ENCODE results near the gene MAP2K5. TPM values are rescaled to one million over a fixed set of nuclear protein-coding genes. Genes with fewer than 3 reads are reported as not detected.
A peak's percentile ranks its signal among the peaks of the same experiment; 100 is the strongest.

MAP2K5 gene
- polyA plus RNA-seq, 1 donor from 2014 or later, result 12.1 TPM

DNA sequence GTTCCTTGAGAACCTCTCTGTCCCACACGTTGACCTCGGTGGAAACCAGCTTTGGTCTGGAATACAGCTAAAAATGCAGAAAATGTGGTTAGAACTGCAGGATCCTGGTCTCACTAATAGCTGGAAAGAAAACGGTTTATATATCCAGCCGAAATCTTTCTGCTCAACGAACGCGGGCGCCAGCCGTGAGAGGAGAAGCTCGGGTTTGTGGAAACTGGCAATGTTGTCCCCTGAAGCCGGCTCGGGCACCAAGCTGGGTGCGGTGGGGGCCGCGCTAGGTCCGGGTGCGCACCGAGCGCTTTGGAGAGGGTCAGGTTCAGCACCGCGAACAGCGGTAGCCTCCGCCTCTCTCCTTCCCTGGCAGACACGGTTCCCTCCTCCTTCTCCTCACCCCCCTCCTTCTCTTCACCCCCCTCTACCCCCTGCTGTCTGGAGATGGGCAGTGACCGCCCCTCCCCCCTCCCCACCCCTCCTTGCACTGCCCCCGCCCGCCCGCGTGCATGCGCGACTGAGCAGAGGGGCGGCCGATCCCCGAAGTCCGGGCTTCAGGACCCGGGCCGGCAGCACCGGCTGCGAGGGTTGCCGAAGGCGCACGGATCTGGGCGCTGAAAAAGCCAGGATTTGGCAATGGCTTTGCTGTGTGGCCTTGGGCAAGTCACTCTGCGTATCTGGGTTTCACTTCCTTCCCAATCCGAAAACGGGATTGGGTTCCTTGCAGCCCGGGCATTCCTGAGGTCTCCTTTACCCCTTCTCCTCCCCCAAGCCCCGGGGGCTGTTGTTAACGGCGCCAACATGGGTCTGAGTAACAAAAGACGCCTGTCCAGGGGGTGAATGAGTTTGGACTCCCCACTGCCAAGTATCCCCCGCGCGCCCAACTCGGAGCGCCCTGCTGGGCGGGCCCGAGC is 282.7 kb downstream of the MAP2K5 start, which contains the start of gene SKOR1:
Gene SKOR1, plus strand, starts transcription at position 534 of the 905 bp plus-strand sequence. Its CDS starts 94 bp downstream, at position 628.
- H3K4me3 ChIP-seq (ENCODE audit: low read length), result no peak within 1 kb of the TSS
- TF ChIP-seq EZH2 (IDR thresholded peaks at IDR 0.05; ENCODE audit: borderline replicate concordance, insufficient read depth, low read length, poor library complexity, severe bottlenecking) (peak; percentile 80), CTCF (IDR thresholded peaks at IDR 0.05; ENCODE audit: poor library complexity, severe bottlenecking) (no peak), POLR2AphosphoS5 (IDR thresholded peaks at IDR 0.05) (peak; percentile 53)
- H3K79me2 ChIP-seq (replicated peaks; ENCODE audit: insufficient read depth, low read length), result no peaks in the 10 kb centered on the region
- H3K9ac ChIP-seq (ENCODE audit: low read length), result no peak within 1 kb of the TSS
- H3K36me3 ChIP-seq (ENCODE audit: insufficient read depth, low read length), result no peaks in the 10 kb centered on the region
- H3K4me2 ChIP-seq (ENCODE audit: low read length), result no peak within 1 kb of the TSS
- H3F3A ChIP-seq (ENCODE audit: insufficient read depth, low read length, poor library complexity, severe bottlenecking), result no peaks in the 10 kb centered on the region
- H2AFZ ChIP-seq (ENCODE audit: low read depth, low read length), result no peak within 1 kb of the TSS
- H3K27ac ChIP-seq (ENCODE audit: low read length), result no peak within 1 kb of the TSS
- H3K9me3 ChIP-seq (ENCODE audit: low read length), result peaks cover 5% of the 10 kb centered on the region
- H4K20me1 ChIP-seq (ENCODE audit: insufficient read depth), result peaks cover 4% of the 10 kb centered on the region
- H3K9me2 ChIP-seq (ENCODE audit: insufficient read depth, low read length), result no peaks in the 10 kb centered on the region
- peaks cover 100% of the 10 kb centered on the region for H3K27me3 ChIP-seq (ENCODE audit: insufficient read depth, low read depth, low read length)

- Histone ChIP-seq H3K4me2 (ENCODE audit: low read length) (no peak overlapping the region), H3K9me2 (ENCODE audit: insufficient read depth, low read length) (no peaks in the 10 kb centered on the region), H3K36me3 (ENCODE audit: insufficient read depth, low read length) (no peaks in the 10 kb centered on the region), H3K4me3 (ENCODE audit: low read length) (no peak overlapping the region), H3K27me3 (ENCODE audit: insufficient read depth, low read depth, low read length) (peaks cover 100% of the 10 kb centered on the region), H3K9ac (ENCODE audit: low read length) (no peak overlapping the region), H3K27ac (ENCODE audit: low read length) (no peak overlapping the region), H3K79me2 (replicated peaks; ENCODE audit: insufficient read depth, low read length) (no peaks in the 10 kb centered on the region), H2AFZ (ENCODE audit: low read depth, low read length) (no peak overlapping the region), H3K9me3 (ENCODE audit: low read length) (peaks cover 5% of the 10 kb centered on the region), H3F3A (ENCODE audit: insufficient read depth, low read length, poor library complexity, severe bottlenecking) (no peaks in the 10 kb centered on the region), H4K20me1 (ENCODE audit: insufficient read depth) (peaks cover 4% of the 10 kb centered on the region)
- TF ChIP-seq MXI1 (conservative IDR thresholded peaks at IDR 0.05; ENCODE audit: poor library complexity, severe bottlenecking) (no peak), EZH2 (IDR thresholded peaks at IDR 0.05; ENCODE audit: borderline replicate concordance, insufficient read depth, low read length, poor library complexity, severe bottlenecking) (peak; percentile 96), POLR2AphosphoS5 (IDR thresholded peaks at IDR 0.05) (peak; percentile 15)
Observed at GRCh38 chr15:67825881-67826716, 283.6 kb downstream of the MAP2K5 start.

DNA sequence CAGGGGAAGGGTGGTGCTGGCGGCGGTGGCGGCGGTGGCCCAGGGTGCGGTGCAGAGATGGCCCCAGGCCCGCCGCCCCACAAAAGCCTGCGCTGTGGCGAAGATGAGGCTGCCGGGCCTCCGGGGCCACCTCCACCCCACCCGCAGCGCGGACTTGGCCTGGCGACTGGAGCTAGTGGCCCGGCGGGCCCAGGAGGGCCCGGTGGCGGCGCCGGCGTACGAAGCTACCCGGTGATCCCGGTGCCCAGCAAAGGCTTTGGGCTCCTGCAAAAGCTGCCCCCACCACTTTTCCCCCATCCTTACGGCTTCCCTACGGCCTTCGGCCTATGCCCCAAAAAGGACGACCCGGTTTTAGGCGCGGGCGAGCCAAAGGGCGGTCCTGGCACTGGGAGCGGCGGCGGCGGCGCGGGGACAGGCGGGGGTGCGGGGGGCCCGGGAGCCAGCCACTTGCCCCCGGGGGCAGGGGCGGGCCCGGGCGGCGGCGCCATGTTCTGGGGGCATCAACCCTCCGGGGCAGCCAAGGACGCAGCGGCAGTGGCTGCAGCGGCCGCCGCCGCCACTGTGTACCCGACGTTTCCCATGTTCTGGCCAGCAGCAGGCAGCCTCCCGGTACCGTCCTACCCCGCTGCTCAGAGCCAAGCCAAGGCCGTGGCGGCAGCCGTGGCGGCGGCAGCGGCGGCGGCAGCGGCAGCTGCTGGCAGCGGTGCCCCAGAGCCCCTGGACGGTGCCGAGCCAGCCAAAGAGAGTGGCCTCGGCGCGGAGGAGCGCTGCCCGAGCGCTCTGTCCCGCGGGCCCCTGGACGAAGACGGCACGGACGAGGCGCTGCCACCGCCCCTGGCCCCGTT is 284.4 kb downstream of the MAP2K5 start:
- TF ChIP-seq SMC3 (conservative IDR thresholded peaks at IDR 0.05; ENCODE audit: poor library complexity) (no peak), EZH2 (IDR thresholded peaks at IDR 0.05; ENCODE audit: borderline replicate concordance, insufficient read depth, low read length, poor library complexity, severe bottlenecking) (peak; percentile 46), RAD21 (conservative IDR thresholded peaks at IDR 0.05) (no peak)
- TF ChIP-seq, protein P1, sequence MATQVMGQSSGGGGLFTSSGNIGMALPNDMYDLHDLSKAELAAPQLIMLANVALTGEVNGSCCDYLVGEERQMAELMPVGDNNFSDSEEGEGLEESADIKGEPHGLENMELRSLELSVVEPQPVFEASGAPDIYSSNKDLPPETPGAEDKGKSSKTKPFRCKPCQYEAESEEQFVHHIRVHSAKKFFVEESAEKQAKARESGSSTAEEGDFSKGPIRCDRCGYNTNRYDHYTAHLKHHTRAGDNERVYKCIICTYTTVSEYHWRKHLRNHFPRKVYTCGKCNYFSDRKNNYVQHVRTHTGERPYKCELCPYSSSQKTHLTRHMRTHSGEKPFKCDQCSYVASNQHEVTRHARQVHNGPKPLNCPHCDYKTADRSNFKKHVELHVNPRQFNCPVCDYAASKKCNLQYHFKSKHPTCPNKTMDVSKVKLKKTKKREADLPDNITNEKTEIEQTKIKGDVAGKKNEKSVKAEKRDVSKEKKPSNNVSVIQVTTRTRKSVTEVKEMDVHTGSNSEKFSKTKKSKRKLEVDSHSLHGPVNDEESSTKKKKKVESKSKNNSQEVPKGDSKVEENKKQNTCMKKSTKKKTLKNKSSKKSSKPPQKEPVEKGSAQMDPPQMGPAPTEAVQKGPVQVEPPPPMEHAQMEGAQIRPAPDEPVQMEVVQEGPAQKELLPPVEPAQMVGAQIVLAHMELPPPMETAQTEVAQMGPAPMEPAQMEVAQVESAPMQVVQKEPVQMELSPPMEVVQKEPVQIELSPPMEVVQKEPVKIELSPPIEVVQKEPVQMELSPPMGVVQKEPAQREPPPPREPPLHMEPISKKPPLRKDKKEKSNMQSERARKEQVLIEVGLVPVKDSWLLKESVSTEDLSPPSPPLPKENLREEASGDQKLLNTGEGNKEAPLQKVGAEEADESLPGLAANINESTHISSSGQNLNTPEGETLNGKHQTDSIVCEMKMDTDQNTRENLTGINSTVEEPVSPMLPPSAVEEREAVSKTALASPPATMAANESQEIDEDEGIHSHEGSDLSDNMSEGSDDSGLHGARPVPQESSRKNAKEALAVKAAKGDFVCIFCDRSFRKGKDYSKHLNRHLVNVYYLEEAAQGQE (IDR thresholded peaks at IDR 0.05; ENCODE audit: borderline replicate concordance), result no peak
- H3K4me2 ChIP-seq (ENCODE audit: low read length), result no peak overlapping the region
- H3K4me3 ChIP-seq (ENCODE audit: low read length), result no peak overlapping the region
- no peak overlapping the region for H2AFZ ChIP-seq (ENCODE audit: low read depth, low read length)
- H3F3A ChIP-seq (ENCODE audit: insufficient read depth, low read length, poor library complexity, severe bottlenecking), result no peaks in the 10 kb centered on the region
- no peaks in the 10 kb centered on the region for H3K9me2 ChIP-seq (ENCODE audit: insufficient read depth, low read length)
- peaks cover 4% of the 10 kb centered on the region for H4K20me1 ChIP-seq (ENCODE audit: insufficient read depth)
- H3K27me3 ChIP-seq (ENCODE audit: insufficient read depth, low read depth, low read length), result peaks cover 100% of the 10 kb centered on the region
- peaks cover 5% of the 10 kb centered on the region for H3K9me3 ChIP-seq (ENCODE audit: low read length)
- no peak overlapping the region for H3K9ac ChIP-seq (ENCODE audit: low read length)
- H3K79me2 ChIP-seq (replicated peaks; ENCODE audit: insufficient read depth, low read length), result no peaks in the 10 kb centered on the region
- no peak overlapping the region for H3K27ac ChIP-seq (ENCODE audit: low read length)
- no peaks in the 10 kb centered on the region for H3K36me3 ChIP-seq (ENCODE audit: insufficient read depth, low read length)
